Mucosa of descending colon (tissue), 3 donors: ENCODE data around the gene JPH3. TPM values are rescaled to one million over a fixed set of nuclear protein-coding genes. Genes with fewer than 3 reads are reported as not detected.

Experiments used
- ATAC-seq: fragments of 200-7000 bp; cut with Tn5 transposase; one replicate; pipeline ENCODE4 v1.9.1; 2020; ENCODE audit warnings: mild to moderate bottlenecking, moderate library complexity
- DNase-seq, 3 donors: peaks; one replicate each; pipeline ENCODE4 v3.0.0-alpha.2; 2020
- H3K36me3 ChIP-seq: fragments of 200-600 bp; one replicate; pipeline ENCODE4 v1.8.0; 2021; ENCODE audit warnings: low read depth, mild to moderate bottlenecking
- H3K4me1 ChIP-seq: fragments of 200-600 bp; one replicate; pipeline ENCODE4 v1.8.0; 2021; ENCODE audit warnings: low read depth, mild to moderate bottlenecking
- H3K4me3 ChIP-seq: fragments of 200-600 bp; one replicate; pipeline ENCODE4 v1.8.0; 2021; ENCODE audit warnings: mild to moderate bottlenecking
- H3K9me3 ChIP-seq: fragments of 200-600 bp; one replicate; pipeline ENCODE4 v1.8.0; 2021; ENCODE audit warnings: mild to moderate bottlenecking
- intact Hi-C, 2 donors: fragments of 100-400 bp; cut with DNase I in 1 of 2; cut with micrococcal nuclease in 1 of 2; formaldehyde crosslinking; loops; one replicate each; pipeline versions ENCODE4 v1.11.0 to v1.11.1; 2022; cut with DNase I, micrococcal nuclease
- total RNA-seq, 3 donors: library from RNA; stranded (reverse); fragmentation: NEBNext Ultra II Directional in 2 of 3; extraction: Animal tissue kit (Norgen Biotek cat#: 25700) in 2 of 3; gene quantifications; one replicate each; pipeline versions ENCODE4 v1.2.1 to v1.2.4, GENCODE V29; 2021 to 2023
- TF ChIP-seq, protein P1 (sequence below): fragments of 200-600 bp; IDR thresholded peaks from one replicate; pipeline ENCODE4 v1.8.0; 2022; ENCODE audit warnings: antibody characterized with exemption, mild to moderate bottlenecking
- donor health status: DM: no; HTN: no; CAD: no; lungs with moderate emphysema.
- donor health status: DM: no; HTN: no; CAD: no.
- donor health status: DM: no; HTN: yes; CAD: no.

Gene JPH3
- total RNA-seq, 3 donors from 2014 or later = 0.17 to 2.1 (median 0.84) TPM

DNA sequence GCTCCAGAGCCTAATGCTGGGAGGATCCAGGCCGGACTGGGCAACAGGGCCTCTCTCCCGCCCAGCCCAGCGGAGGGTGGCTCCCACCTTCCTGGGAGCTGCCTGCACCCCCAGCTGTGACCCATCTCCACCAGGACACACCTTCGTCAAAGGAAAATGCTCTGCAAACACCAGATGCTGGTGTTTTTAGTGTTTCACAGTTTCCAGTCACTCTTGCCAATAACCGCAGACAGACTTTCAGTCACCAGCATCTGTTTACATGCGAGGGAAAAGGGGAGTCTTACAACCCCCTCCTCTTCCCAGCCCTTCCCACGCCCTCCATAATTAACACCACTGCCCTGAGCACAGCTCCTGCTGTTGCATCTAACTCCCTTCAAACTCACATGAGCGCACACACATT lies 138.1 kb downstream of the JPH3 start:
- Histone ChIP-seq H3K36me3 (no peaks in the 10 kb centered on the region), H3K4me1 (no peaks in the 10 kb centered on the region), H3K4me3 (no peak overlapping the region), H3K9me3 (no peaks in the 10 kb centered on the region)
- TF ChIP-seq, protein P1, sequence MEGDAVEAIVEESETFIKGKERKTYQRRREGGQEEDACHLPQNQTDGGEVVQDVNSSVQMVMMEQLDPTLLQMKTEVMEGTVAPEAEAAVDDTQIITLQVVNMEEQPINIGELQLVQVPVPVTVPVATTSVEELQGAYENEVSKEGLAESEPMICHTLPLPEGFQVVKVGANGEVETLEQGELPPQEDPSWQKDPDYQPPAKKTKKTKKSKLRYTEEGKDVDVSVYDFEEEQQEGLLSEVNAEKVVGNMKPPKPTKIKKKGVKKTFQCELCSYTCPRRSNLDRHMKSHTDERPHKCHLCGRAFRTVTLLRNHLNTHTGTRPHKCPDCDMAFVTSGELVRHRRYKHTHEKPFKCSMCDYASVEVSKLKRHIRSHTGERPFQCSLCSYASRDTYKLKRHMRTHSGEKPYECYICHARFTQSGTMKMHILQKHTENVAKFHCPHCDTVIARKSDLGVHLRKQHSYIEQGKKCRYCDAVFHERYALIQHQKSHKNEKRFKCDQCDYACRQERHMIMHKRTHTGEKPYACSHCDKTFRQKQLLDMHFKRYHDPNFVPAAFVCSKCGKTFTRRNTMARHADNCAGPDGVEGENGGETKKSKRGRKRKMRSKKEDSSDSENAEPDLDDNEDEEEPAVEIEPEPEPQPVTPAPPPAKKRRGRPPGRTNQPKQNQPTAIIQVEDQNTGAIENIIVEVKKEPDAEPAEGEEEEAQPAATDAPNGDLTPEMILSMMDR = no peak
- ATAC-seq (no peak), DNase-seq (no peak)
- intact Hi-C loops = no loop called here

DNA sequence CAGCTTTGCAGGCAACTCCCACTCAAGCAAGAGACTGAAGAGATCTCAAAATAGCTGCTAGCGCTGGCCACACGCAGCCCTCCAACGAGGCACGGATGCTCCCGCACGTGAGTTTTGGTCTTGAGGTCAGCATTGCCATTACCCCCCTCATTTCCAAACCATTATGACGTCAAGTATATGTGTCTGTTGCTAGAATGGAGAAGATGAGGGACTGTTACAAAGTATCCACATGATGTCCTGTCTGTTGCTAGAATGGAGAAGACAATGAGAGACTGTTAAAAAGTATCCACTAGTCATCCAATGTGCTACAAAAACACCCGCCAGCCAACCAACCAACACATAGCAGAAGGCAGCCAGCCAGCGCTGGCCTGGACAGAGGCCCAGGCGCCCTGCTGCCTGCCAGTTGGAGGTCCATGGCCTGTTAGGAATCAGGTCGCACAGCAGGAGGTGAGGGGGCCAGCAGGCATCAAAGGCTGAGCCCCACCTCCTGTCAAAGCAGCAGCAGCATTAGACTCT lies 138.7 kb downstream of the JPH3 start:
- DNase-seq (no peak), ATAC-seq (no peak)
- intact Hi-C loops = no loop called here
- TF ChIP-seq, protein P1 = no peak
- H3K9me3 ChIP-seq = no peaks in the 10 kb centered on the region
- H3K36me3 ChIP-seq = no peaks in the 10 kb centered on the region
- no peak overlapping the region for H3K4me3 ChIP-seq
- no peaks in the 10 kb centered on the region for H3K4me1 ChIP-seq

DNA sequence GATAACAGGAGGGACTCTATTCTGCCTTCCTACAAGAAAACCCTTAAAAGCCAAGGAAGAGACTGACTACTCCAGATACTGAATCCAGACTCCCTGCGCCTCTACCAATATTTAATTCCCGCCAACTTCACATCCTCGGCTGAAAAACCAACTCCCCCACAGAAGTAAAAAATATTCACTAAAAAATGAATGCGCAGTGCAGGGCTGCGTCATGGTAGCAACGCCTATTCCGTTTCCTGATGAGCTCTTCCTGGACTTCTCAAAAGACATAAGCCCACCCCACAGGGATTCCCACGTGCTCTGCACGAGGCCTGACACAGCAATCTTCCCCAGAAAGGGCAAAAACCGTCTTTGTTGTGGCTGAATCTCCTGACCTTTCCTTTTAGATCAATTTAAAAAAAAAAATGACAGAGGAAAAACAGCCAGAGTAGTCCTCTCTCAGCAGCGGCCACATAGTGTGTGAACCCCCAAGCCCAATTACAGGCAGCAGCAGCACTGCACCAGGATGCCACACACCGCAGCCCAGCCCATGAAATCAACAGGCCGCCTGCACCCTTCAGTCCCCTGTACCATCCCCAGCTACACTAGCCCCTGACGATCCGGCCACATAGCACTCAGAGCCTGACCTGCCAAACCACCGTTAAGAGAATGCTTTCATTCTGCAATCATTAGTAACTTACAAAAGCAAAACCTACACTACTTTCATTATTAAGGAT lies 139.6 kb downstream of the JPH3 start:
- no peaks in the 10 kb centered on the region for H3K4me1 ChIP-seq
- intact Hi-C loops = no loop called here
- ATAC-seq (no peak), DNase-seq (no peak)
- H3K36me3 ChIP-seq = no peaks in the 10 kb centered on the region
- H3K4me3 ChIP-seq = no peak overlapping the region
- H3K9me3 ChIP-seq = no peaks in the 10 kb centered on the region
- TF ChIP-seq, protein P1 = no peak

- H3K4me3 ChIP-seq = no peak overlapping the region
- intact Hi-C loops = no loop called here
- H3K4me1 ChIP-seq = no peaks in the 10 kb centered on the region
- ATAC-seq (no peak), DNase-seq (no peak)
- H3K9me3 ChIP-seq = no peaks in the 10 kb centered on the region
- peaks cover 3% of the 10 kb centered on the region for H3K36me3 ChIP-seq
- TF ChIP-seq, protein P1 = no peak
Observed at GRCh38 chr16:87742781-87743490, 140.6 kb downstream of the JPH3 start.

GRCh38 chr16:87744750-87745514 lies 142.6 kb downstream of the JPH3 start:
- intact Hi-C loops = no loop called here
- Histone ChIP-seq H3K4me1 (no peaks in the 10 kb centered on the region), H3K4me3 (no peak overlapping the region), H3K9me3 (no peaks in the 10 kb centered on the region), H3K36me3 (peaks cover 3% of the 10 kb centered on the region)
- TF ChIP-seq, protein P1 = no peak
- peak; percentile 83 to 88 (median 84) for DNase-seq
- ATAC-seq = peak; percentile 99
